Skeletal muscle satellite cell (primary cell): ENCODE measurements around the gene MOCS3.
A peak's percentile ranks its signal among the peaks of the same experiment; 100 is the strongest.

Experiments used
- H3K27me3 ChIP-seq: 2 replicates; pipeline ENCODE4 v1.7.0; 2013; ENCODE audit warnings: low read length; ENCODE audit not compliant: control insufficient read depth, insufficient read depth
- H3K36me3 ChIP-seq: 2 replicates; pipeline ENCODE4 v1.7.0; 2013; ENCODE audit warnings: mild to moderate bottlenecking, control low read depth, low read length; ENCODE audit not compliant: insufficient read depth
- H3K4me1 ChIP-seq: 2 replicates; pipeline ENCODE4 v1.7.0; 2013; ENCODE audit warnings: low read length; ENCODE audit not compliant: control insufficient read depth, insufficient read depth
- H3K4me2 ChIP-seq: 2 replicates; pipeline ENCODE4 v1.7.0; 2013; ENCODE audit warnings: mild to moderate bottlenecking, low read length
- H3K4me3 ChIP-seq: 2 replicates; pipeline ENCODE4 v1.7.0; 2013; ENCODE audit warnings: low read length
- H3K9ac ChIP-seq: 2 replicates; pipeline ENCODE4 v1.7.0; 2013; ENCODE audit warnings: mild to moderate bottlenecking, low read depth, low read length, moderate library complexity
- H3K9me3 ChIP-seq: replicated peaks from 2 replicates; pipeline ENCODE4 v1.7.0; 2013; ENCODE audit warnings: mild to moderate bottlenecking, control low read depth, low read length

Gene MOCS3

DNA sequence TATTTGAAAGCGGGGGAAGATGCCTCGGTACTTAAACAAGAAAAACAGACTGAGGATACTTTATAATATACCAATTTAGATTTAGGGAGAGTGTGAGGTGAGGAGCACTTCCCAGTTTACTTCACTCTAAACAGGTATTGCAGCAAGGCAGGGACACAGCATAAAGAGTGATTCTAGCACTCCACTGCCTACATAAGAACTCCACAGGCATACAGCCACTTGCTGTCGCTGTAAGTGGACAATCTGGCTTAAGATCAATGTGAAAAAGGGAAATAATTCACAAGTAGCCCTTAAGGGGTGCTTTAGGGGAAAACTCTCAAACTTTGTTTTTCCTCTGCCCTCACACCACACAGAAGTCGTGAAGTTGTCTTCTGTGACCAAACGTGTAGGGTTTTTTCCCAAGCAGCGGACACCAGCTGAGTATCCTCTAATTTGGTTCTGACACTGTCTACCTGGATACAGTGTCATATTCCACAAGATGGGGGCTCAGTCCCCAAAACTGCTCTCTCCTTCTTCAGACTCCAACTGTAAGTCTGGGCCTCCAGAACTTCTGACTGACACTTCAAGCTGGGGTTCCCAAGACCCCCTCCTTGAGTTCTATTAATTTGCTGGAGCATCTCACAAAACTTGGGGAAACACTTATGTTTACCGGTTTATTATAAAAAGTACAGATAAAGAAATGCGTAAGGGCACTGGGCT lies 36.7 kb upstream of the MOCS3 start:
- no peak overlapping the region for H3K4me3 ChIP-seq
- peaks cover 19% of the 10 kb centered on the region for H3K36me3 ChIP-seq

DNA sequence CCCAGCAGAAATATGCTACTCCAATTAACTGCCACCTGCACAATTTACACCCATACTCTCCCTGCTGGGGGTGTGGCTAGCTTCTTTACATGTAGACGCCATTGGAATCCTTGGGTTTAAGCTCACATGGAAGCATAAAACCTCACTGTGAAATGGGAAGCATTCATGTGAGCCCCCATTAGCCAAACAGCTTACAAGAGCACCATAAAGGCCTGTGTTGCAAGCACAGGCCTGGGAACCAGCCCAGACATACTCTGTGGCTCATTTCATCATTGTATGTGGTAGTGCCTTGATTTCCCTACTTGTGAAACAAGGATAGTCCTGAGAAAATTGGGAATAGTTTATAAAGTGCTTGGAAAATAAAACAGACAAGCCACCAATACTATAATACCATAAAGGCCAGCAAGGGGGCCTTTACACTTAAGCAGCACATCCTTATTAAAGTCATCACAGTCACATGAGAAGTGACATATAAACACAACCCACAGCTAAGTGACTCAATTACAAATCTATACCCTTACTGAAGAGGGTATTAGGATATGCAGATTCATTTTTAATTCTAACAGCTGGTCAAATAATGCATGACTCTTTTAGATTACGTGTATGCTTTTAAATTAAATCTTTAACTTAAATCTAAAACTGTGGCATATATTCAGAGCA lies 34.2 kb upstream of the MOCS3 start:
- no peaks in the 10 kb centered on the region for H3K27me3 ChIP-seq
- no peaks in the 10 kb centered on the region for H3K9me3 ChIP-seq
- H3K4me1 ChIP-seq = peaks cover 34% of the 10 kb centered on the region
- H3K4me2 ChIP-seq = no peak overlapping the region
- no peak overlapping the region for H3K4me3 ChIP-seq
- no peak overlapping the region for H3K9ac ChIP-seq
- H3K36me3 ChIP-seq = peaks cover 36% of the 10 kb centered on the region

More for the DNA sequence above, 36.7 kb upstream of the MOCS3 start:
- Histone ChIP-seq H3K9me3 (no peaks in the 10 kb centered on the region), H3K9ac (no peak overlapping the region), H3K27me3 (no peaks in the 10 kb centered on the region), H3K4me1 (peaks cover 41% of the 10 kb centered on the region), H3K4me2 (no peak overlapping the region)

DNA sequence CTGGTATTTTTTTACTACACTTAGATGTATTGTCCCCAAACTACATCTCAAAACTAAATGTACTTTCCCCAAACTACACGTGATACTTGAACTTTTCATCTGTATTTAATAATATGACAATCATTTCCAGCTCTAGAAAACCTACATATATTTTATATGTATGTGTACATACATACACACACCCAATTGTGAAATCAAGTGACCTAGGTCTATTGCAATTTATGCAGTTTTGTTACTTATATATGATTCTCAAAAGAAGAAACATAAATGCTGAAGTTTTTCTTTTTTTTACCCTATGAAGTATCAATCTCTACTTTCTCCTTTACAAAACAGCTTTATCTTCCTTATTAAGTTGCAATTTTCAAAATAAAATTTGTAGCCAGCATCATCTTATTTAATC lies 32.1 kb upstream of the MOCS3 start:
- Histone ChIP-seq H3K9ac (no peak overlapping the region), H3K4me2 (no peak overlapping the region), H3K4me3 (no peak overlapping the region), H3K9me3 (no peaks in the 10 kb centered on the region), H3K27me3 (no peaks in the 10 kb centered on the region), H3K4me1 (peaks cover 22% of the 10 kb centered on the region), H3K36me3 (peaks cover 36% of the 10 kb centered on the region)

DNA sequence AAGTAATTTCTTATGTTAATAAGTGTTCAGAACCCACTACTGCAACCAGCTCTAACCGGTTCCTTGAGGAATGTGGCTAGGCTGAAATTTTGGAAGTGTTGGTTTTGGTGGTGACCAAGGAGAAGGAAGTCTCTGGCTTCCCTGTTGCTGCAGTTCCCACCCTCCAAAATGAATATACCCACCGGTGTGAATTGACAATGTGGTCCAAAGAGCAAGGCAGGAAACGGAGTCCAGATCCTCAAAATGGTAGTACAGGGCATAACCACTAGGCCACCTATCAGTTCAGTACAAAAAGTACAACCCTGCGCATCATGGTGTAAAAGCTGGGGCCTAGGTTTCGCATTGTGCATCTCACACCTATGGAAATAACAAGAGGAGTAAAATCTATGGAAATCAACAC lies 30.1 kb upstream of the MOCS3 start:
- H3K4me3 ChIP-seq = peak overlapping the region; percentile 71
- peak overlapping the region; percentile 97 for H3K4me2 ChIP-seq
- no peaks in the 10 kb centered on the region for H3K9me3 ChIP-seq
- H3K4me1 ChIP-seq = peaks cover 29% of the 10 kb centered on the region
- peaks cover 29% of the 10 kb centered on the region for H3K36me3 ChIP-seq
- H3K27me3 ChIP-seq = no peaks in the 10 kb centered on the region
- no peak overlapping the region for H3K9ac ChIP-seq

DNA sequence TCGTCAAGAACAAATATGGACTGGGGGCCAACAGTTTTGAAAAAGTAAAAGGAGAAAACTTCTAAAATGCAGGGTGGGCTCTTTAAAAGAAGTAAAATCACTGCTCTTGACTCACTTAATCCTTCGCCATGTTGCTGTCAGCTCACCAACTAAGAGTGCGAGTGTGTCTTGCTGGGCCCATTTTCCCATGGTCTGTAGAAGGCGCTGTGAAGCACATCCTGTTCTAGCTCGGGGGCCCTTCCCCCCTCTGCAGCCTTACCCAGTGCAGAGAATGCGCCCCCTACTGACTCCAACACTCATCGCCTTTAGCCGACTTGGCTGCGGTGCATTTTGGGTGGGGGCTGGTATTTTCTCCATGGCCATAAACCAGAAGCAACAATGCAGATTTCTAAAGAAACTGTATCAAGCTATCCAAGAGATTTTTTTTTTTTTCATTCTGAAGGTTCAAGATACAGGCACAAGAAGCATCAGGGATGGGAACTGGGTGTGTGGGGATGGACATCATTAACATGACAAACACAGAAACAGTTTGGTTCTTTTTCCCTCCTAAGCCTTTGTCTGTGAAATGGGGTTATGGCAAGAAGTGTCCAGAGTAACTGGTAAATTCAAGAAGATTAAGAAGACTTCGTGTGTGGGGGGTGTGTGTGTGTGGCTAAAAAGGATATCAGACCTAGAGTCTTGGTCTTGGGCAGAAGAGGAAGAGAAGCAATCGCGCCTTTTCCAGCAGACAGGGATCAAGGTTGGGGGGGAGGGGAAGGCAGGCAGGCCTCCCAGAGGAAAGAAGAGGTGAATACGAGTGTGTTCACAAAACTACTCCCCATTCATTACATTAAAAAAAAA lies 29.1 kb upstream of the MOCS3 start:
- Histone ChIP-seq H3K9ac (peak overlapping the region; percentile 80), H3K27me3 (no peaks in the 10 kb centered on the region), H3K4me3 (peak overlapping the region; percentile 71), H3K36me3 (peaks cover 39% of the 10 kb centered on the region), H3K9me3 (no peaks in the 10 kb centered on the region), H3K4me2 (peak overlapping the region; percentile 97), H3K4me1 (peaks cover 29% of the 10 kb centered on the region)

DNA sequence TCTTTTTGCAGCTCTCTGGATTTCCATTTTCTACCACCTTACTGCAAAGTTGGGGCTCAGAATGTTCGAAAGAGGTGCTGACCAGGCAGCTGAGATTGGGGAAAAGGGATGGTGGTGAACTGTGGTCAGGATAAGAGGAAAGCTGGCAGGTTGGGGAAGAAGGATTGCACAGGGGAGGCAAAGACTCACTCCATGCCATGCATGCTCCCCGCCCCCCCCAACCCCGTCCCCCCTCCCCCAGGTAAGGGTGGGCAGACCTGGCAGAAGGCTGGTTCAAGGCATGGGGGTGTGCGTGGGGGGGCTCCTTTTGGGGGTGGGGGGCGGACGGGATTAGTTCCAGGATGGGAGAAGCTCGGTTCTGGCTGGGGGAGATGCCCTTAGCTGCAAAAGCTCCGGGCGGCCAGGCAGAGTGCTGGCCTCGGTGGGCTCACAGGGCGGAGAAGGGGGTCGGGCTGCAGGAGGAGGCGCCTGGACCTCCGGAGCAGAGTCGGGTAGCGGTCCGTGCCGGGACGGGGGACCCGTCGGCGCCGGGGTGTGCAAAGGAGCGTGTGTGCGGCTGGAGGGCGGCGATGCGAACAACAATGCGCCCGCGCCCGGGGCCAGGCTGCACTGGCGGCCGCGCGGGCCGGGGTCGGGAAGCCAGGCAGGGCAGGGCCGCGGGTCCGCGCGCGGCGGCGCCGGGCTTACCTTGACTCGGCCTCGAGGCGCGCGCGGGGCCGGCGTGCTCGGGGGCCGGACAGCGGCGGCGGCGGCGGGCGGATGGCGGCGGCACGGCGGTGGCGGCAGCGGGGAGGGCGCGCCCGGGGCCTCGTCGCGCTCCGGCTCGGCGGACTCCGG lies 28.3 kb upstream of the MOCS3 start:
- peaks cover 25% of the 10 kb centered on the region for H3K4me1 ChIP-seq
- peak overlapping the region; percentile 91 for H3K9ac ChIP-seq
- peak overlapping the region; percentile 97 for H3K4me2 ChIP-seq
- peak overlapping the region; percentile 71 for H3K4me3 ChIP-seq
- H3K36me3 ChIP-seq = peaks cover 41% of the 10 kb centered on the region
- no peaks in the 10 kb centered on the region for H3K27me3 ChIP-seq
- no peaks in the 10 kb centered on the region for H3K9me3 ChIP-seq

DNA sequence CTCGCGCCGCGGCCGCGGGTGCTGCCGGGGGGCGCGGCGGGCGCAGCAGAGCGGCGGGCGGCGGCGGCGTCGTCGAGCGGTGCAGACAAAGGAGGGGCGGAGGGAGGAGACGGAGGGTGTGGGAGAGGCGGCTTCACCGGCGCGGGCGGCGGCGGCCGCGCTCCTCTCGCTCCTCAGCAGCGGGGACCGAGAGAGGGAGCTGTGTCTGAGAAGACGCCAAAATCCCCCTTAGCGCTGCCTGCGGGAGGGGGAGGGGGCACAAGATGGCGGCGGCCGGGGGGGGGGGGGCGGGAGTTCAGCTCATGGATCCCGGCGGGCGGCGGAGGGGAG lies 27.7 kb upstream of the MOCS3 start:
- H3K9ac ChIP-seq = peak overlapping the region; percentile 91
- H3K4me3 ChIP-seq = peak overlapping the region; percentile 71

DNA sequence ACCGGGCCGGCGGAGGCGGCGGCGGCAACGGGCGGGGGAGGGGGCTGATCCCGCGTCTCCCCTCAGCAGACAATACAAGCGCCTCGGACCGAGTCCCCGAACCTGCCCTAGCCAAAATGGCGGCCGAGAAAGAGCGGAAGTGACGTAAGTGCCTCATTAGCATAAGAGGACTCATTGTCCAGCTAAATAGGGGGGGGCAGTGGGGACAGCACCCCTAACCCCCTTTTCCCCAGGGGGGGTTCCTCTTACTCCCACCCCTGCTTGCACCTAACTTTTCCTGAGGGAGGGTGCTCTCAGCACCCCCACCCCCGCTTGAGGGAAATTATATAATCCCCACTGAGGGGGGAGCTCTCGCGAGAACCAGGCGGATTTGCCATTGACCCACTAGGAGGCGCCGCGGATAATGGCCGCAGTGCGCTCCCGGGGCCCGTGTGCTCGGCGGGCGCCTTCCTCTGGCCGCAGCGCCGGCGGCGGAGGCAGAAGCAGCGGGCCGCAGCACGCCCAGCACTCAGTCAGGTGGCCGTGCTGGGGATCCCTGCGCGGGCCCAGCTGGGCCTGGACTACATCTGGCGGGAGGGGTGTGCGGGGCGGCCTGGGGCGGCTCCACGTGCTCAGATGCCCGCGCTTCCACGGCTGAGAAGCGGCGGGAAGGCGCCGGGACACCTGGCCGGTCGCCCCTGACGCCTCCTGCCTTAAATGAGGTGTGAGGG lies 27.2 kb upstream of the MOCS3 start, which contains the start of gene ADNP:
ADNP (minus strand) TSS at position 132 of the 710 bp plus-strand sequence. CDS start 27,441 bp downstream, outside the sequence.
- Histone ChIP-seq H3K4me1 (peaks cover 25% of the 10 kb centered on the region), H3K9me3 (no peaks in the 10 kb centered on the region), H3K27me3 (no peaks in the 10 kb centered on the region), H3K9ac (peak within 1 kb of the TSS; percentile 91), H3K36me3 (peaks cover 43% of the 10 kb centered on the region), H3K4me2 (peak within 1 kb of the TSS; percentile 92), H3K4me3 (peak within 1 kb of the TSS; percentile 71)

More for the DNA sequence above, 27.7 kb upstream of the MOCS3 start:
- H3K4me2 ChIP-seq = peak overlapping the region; percentile 64
- peaks cover 42% of the 10 kb centered on the region for H3K36me3 ChIP-seq
- peaks cover 25% of the 10 kb centered on the region for H3K4me1 ChIP-seq
- H3K9me3 ChIP-seq = no peaks in the 10 kb centered on the region
- H3K27me3 ChIP-seq = no peaks in the 10 kb centered on the region

DNA sequence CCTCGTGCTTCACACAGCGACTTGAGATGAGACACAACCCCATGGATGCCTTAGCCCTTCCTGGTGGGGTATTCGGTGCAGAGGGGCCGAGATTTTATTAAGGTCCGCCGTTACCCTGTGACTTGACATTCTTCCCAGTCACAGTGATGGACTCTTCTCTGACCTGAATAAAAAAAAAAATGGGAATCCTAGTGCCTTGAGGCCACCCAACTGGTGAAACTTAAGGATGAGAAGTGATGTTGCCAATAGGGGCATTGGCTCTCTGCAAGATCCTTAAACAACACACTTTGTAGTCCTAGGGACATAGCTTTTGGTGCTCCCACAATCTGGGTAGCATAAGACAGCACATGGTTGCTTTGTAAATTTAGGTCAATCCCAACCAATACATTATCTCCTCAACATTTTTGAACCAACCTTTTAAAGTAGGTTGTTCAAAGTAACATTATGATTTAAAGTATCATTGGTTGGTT lies 26.6 kb upstream of the MOCS3 start:
- peak overlapping the region; percentile 71 for H3K4me3 ChIP-seq
- H3K36me3 ChIP-seq = peaks cover 48% of the 10 kb centered on the region
- H3K9ac ChIP-seq = peak overlapping the region; percentile 91
- peaks cover 25% of the 10 kb centered on the region for H3K4me1 ChIP-seq
- H3K27me3 ChIP-seq = no peaks in the 10 kb centered on the region
- H3K9me3 ChIP-seq = no peaks in the 10 kb centered on the region
- peak overlapping the region; percentile 92 for H3K4me2 ChIP-seq

DNA sequence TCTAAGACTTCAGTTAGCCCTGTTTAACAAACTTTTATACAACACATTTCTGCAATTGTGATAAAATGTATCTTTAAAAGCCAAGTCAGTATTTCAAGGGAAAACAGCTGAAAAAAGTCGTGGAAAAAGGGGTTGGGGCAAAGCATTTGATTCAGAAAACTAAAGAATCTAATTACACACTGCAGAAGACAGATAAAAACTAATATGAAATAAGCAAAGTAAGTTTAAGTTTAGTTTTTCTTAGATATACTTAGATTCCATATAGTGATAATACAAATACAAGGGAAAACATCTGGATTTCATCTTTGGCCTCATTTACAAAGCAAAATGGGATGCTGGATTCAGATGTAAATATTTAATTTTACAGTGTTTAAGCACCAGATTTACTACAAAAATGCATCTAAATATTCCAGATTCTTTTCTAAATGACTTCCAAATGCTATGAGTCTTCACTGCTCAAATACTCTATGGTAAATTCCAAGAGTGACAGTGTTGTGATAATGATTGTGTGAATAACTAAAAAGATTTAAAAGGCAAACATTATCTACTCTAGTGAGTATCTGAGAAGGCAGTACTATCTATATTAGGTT lies 25.8 kb upstream of the MOCS3 start:
- H3K36me3 ChIP-seq = peaks cover 48% of the 10 kb centered on the region
- peaks cover 25% of the 10 kb centered on the region for H3K4me1 ChIP-seq
- H3K9ac ChIP-seq = no peak overlapping the region
- no peaks in the 10 kb centered on the region for H3K9me3 ChIP-seq
- no peaks in the 10 kb centered on the region for H3K27me3 ChIP-seq
- no peak overlapping the region for H3K4me2 ChIP-seq
- H3K4me3 ChIP-seq = no peak overlapping the region
